ENCODE data around the gene TRIP6.

DNA sequence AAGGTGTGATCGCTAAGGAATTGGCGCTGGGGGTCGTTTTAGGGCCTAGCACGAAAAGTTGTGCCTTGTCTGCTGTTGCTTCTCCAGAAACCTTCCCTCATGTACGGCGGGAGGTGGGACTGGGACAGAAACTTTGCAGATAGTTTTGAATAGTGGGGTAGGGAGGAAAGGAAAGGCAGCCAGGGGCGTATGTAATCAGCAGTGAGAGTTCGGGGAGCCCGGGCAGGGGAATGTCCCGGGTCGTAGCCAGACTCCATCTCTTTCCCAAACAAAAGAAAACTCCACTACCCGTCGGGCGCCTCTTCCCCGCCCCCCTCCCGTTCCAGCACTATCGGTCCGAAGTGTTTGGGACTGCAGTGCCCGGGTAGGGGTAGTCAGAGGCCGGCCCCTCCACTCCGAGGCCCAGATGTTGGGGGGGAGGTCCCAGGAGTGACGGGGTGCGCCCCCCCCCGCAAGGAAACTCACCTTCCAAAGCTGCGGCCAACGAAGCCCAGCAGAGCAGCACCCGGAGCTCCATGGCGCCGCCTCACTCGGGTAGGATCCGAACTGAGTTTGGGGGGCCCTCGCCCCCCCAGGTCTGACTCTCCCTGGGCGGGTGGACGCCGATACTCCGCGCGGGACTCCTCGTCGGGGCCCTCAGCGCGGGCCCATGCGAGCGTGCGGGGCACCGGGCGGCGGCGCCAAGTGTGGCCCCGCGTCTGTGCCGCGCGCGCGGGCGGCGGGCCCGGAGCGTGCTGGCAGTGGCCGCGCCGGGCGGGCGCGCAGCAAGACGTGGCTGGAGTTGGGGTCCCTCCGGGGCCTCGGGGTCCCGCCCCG lies 40.5 kb upstream of the TRIP6 start:
- no peak for TF ChIP-seq POLR2A (IDR thresholded peaks at IDR 0.05)
- TF ChIP-seq, protein P1, sequence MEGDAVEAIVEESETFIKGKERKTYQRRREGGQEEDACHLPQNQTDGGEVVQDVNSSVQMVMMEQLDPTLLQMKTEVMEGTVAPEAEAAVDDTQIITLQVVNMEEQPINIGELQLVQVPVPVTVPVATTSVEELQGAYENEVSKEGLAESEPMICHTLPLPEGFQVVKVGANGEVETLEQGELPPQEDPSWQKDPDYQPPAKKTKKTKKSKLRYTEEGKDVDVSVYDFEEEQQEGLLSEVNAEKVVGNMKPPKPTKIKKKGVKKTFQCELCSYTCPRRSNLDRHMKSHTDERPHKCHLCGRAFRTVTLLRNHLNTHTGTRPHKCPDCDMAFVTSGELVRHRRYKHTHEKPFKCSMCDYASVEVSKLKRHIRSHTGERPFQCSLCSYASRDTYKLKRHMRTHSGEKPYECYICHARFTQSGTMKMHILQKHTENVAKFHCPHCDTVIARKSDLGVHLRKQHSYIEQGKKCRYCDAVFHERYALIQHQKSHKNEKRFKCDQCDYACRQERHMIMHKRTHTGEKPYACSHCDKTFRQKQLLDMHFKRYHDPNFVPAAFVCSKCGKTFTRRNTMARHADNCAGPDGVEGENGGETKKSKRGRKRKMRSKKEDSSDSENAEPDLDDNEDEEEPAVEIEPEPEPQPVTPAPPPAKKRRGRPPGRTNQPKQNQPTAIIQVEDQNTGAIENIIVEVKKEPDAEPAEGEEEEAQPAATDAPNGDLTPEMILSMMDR (IDR thresholded peaks at IDR 0.05) = no peak
